C4-2B (cell line): Measurements from ENCODE around the gene NCAPH2.
"Not testable (repeated sequence)": the region's sequence is repeated elsewhere in the genome, so short reads cannot be mapped to it uniquely, and the experiment has no call there.

Experiments
- H3K27ac ChIP-seq: fragments of 450-650 bp; 2 replicates; pipeline ENCODE4 v1.5.1; 2017
- ZFX ChIP-seq: fragments of 450-650 bp; IDR thresholded peaks from 2 replicates; pipeline ENCODE4 v1.6.1; 2017
- TF ChIP-seq, protein P1 (sequence below): fragments of 450-650 bp; conservative IDR thresholded peaks from 2 replicates; pipeline ENCODE4 v1.5.1; 2017; ENCODE audit warnings: mild to moderate bottlenecking

Gene NCAPH2

DNA sequence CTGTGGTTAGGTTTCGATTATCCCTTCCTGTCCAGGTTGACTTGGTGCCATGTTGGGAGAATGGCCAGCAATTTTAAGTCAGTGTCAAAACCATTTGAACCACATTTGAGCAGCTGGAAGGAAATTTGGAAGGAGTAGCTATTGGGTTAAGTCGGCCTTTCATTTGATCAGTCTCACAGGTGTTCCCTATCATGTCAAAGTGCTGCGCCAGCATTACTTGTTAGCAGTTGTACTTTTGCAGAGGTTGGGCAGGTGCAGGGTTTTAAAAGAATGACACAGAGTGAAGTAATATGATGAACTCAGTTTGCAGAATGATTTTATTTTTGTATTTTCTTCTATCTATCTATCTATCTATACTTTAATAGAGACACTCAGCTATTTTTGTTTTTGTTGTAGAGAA, 28.2 kb downstream of the NCAPH2 start:
- no peak overlapping the region for H3K27ac ChIP-seq
- TF ChIP-seq, protein P1, sequence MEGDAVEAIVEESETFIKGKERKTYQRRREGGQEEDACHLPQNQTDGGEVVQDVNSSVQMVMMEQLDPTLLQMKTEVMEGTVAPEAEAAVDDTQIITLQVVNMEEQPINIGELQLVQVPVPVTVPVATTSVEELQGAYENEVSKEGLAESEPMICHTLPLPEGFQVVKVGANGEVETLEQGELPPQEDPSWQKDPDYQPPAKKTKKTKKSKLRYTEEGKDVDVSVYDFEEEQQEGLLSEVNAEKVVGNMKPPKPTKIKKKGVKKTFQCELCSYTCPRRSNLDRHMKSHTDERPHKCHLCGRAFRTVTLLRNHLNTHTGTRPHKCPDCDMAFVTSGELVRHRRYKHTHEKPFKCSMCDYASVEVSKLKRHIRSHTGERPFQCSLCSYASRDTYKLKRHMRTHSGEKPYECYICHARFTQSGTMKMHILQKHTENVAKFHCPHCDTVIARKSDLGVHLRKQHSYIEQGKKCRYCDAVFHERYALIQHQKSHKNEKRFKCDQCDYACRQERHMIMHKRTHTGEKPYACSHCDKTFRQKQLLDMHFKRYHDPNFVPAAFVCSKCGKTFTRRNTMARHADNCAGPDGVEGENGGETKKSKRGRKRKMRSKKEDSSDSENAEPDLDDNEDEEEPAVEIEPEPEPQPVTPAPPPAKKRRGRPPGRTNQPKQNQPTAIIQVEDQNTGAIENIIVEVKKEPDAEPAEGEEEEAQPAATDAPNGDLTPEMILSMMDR: no peak
- no peak for TF ChIP-seq ZFX

DNA sequence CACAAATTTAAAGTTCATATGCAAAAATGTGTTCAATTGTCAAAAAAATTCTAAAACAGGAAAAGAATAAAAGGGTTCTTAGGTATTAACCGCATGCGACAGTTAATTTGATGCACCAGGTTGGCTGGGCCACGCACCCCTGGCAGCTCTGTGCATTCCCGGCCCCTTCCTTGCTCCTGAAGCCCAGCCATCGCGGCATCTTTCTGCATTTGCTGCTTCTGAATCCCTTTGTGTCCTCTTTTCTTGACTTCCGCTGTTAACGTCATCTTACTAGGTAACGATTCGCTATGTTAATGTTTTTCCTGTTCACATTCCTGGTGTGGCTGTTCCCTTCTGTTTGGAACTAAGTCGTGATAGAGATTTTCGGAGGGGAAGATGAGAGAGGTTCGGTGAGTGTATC, 29.7 kb downstream of the NCAPH2 start:
- no peak for TF ChIP-seq ZFX
- TF ChIP-seq, protein P1: no peak
- no peak overlapping the region for H3K27ac ChIP-seq

DNA sequence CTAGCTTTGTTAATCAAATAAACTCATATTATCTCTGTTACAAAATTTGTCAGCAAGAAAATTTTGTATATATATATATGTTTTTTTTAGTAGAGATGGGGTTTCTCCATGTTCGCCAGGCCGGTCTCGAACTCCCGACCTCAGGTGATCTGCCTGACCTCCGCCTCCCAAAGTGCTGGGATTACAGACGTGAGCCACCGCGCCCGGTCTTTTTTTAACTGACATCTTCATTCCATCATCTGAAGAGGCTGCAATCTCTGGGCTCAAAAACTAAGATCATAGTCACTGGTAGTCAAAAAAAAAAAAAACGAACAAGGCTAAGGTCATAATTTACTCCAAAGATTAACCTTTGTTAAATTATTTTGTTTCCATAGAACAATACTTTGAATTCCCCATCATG, 32.4 kb downstream of the NCAPH2 start:
- TF ChIP-seq ZFX: no peak
- TF ChIP-seq, protein P1: no peak
- H3K27ac ChIP-seq: no peak overlapping the region

DNA sequence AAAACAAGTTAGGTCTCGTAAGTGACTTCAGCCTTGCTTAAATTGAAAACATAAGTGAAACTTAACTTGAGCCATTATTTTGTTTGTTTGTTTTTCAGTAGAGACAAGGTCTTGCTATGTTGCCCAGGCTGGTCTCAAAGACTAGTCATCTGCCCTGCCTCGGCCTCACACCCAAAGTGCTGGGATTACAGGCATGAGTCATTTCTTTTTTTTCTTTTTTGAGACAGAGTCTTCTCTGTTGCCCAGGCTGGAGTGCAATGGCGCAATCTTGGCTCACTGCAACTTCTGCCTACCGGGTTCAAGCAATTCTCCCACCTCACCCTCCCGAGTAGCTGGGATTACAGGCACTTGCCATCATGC, 33.6 kb downstream of the NCAPH2 start:
- H3K27ac ChIP-seq: not testable (repeated sequence)

DNA sequence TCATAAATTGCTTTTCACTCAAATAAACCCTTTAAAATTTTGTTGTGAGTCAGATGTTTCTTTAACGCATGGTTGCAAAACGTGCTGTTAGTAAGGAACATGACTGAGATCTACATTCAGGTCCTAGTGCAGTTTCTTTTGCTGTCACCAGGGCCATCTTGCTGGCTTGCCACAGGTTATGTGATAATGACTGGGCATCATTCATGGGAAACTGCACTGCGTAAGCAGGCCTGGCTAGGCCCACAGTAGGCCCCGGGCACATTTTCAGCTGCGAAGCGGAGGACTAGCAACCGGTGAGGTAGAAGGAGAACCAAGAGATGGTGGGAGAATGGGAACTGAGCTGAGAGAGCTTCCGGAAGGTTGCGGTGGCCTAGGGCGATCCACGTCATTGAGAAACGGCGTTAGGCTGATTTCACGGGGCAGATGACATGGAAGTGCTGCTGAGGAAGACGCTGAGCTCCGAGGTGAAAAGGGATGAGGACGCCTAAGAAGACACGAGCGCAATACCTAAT, 34.4 kb downstream of the NCAPH2 start:
- no peak for TF ChIP-seq ZFX
- TF ChIP-seq, protein P1: no peak
- no peak overlapping the region for H3K27ac ChIP-seq

DNA sequence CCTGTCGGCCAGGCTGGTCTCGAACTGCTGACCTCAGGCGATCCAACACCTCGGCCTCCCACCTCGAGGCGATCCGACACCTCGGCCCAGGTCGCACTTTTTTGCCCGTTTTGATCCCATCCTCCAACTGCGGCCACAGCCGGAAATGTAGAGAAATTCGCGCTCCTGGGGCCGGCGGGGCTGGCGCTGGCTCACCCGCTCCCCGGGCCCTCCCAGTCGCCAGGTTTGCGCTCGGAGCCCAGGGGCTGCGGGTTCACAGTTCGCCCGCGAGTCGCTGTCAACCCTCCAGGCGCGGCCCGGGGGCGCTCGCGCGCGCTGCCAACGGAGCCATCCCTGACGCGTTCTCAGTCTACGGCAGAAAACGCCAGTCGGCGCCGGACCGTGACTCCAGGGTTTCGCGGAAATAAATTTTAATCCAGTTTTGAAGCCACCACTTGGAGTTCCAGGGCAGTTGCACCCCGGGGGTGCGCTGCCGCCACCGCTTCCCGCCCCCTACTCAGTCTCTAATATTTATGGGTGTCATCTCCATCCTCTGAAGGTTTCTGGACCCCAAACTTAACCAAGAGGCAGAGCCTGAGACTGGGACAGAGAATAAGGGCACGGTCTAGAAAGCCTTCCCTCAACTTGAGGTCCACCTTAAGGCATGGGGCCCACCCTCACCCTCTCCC, 36.2 kb downstream of the NCAPH2 start:
- TF ChIP-seq ZFX: no peak
- TF ChIP-seq, protein P1: no peak
- no peak overlapping the region for H3K27ac ChIP-seq

DNA sequence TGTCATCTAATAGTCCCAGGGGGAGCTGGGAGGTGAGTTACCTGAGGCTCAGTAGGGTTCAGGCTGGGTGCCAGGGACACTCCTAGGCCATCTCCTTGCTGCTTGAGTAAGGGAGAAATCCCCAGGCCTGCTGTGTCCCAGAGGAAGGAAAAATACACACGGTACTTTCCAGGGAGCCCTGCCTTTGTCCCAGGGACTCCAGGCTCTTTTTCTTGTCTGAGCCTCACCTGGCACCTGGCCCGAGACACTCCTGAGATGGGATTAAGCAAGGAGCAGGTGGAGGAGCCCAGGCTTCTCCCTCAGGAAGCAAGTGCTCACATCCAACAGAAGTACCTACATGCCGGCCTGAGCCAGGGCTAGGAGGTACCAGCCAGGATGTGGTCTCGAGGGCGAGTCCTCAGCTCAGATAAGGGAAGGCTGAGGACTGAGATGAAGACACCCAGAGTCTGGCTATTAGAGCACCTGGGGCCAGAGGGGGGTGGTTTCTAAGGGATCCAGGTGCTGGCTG, 36.8 kb downstream of the NCAPH2 start:
- H3K27ac ChIP-seq: no peak overlapping the region
- no peak for TF ChIP-seq ZFX
- TF ChIP-seq, protein P1: no peak
